Mesenchymal stem cell (in vitro differentiated cells and primary cell): Measurements from ENCODE around the gene TMEM61.

Experiments used
- DNase-seq: peaks from one replicate; pipeline ENCODE4 v3.0.0-alpha.2; 2013
- H2AFZ ChIP-seq: one replicate; pipeline ENCODE4 v1.6.1; 2013; ENCODE audit warnings: low read depth, mild to moderate bottlenecking, control low read depth, inconsistent platforms, low read length, moderate library complexity
- H2AK5ac ChIP-seq: 2 replicates; pipeline ENCODE4 v1.6.1; 2013; ENCODE audit warnings: low read length, moderate library complexity, mild to moderate bottlenecking, inconsistent platforms; ENCODE audit not compliant: severe bottlenecking
- H2BK120ac ChIP-seq: one replicate; pipeline ENCODE4 v1.6.1; 2013; ENCODE audit warnings: low read depth, mild to moderate bottlenecking, inconsistent platforms, low read length, moderate library complexity
- H2BK12ac ChIP-seq, 2 experiments: one replicate each; pipeline ENCODE4 v1.6.1; 2013; ENCODE audit warnings: inconsistent platforms in 2 of 2, low read length in 2 of 2, mild to moderate bottlenecking in 2 of 2, moderate library complexity in 2 of 2, control low read depth in 1 of 2
- H2BK15ac ChIP-seq: one replicate; pipeline ENCODE4 v1.6.1; 2013; ENCODE audit warnings: mild to moderate bottlenecking, low read depth, inconsistent platforms; ENCODE audit not compliant: poor library complexity, severe bottlenecking
- H2BK5ac ChIP-seq: 2 replicates; pipeline ENCODE4 v1.6.1; 2013; ENCODE audit warnings: low read depth, mild to moderate bottlenecking, low read length, control low read depth, inconsistent platforms; ENCODE audit not compliant: poor library complexity, severe bottlenecking
- H3K14ac ChIP-seq, 2 experiments: one replicate each; pipeline ENCODE4 v1.6.1; 2013; ENCODE audit warnings: inconsistent platforms in 2 of 2, low read length in 2 of 2, control low read depth in 1 of 2, mild to moderate bottlenecking in 1 of 2, moderate library complexity in 1 of 2
- H3K18ac ChIP-seq, 2 experiments: one replicate each; pipeline ENCODE4 v1.6.1; 2013; ENCODE audit warnings: inconsistent platforms in 2 of 2, low read length in 2 of 2, control low read depth in 1 of 2, low read depth in 1 of 2, mild to moderate bottlenecking in 1 of 2
- H3K23ac ChIP-seq, 2 experiments: one replicate each; pipeline ENCODE4 v1.6.1; 2013; ENCODE audit warnings: inconsistent platforms in 2 of 2, low read length in 2 of 2, mild to moderate bottlenecking in 2 of 2, moderate library complexity in 2 of 2, control low read depth in 1 of 2
- H3K27ac ChIP-seq: 2 replicates; pipeline ENCODE4 v1.5.1; 2013; ENCODE audit warnings: mild to moderate bottlenecking, moderate library complexity, low read length, control low read depth, inconsistent platforms; ENCODE audit not compliant: poor library complexity, severe bottlenecking
- H3K27me3 ChIP-seq, 2 experiments: 2 replicates each; pipeline versions ENCODE4 v1.6.1 to v1.7.0; 2013; ENCODE audit warnings: low read length in 2 of 2, mild to moderate bottlenecking in 2 of 2, moderate library complexity in 2 of 2, control low read depth in 1 of 2, inconsistent platforms in 1 of 2; ENCODE audit not compliant: control insufficient read depth in 1 of 2, insufficient read depth in 1 of 2
- H3K36me3 ChIP-seq, 2 experiments: 2 replicates each; pipeline versions ENCODE4 v1.6.1 to v1.7.0; 2013; ENCODE audit warnings: low read length in 2 of 2, control low read depth in 1 of 2, inconsistent platforms in 1 of 2, low read depth in 1 of 2, mild to moderate bottlenecking in 1 of 2; ENCODE audit not compliant: insufficient read depth in 2 of 2, control insufficient read depth in 1 of 2
- H3K4ac ChIP-seq, 2 experiments: one replicate each; pipeline ENCODE4 v1.6.1; 2013; ENCODE audit warnings: inconsistent platforms in 2 of 2, low read length in 2 of 2, mild to moderate bottlenecking in 2 of 2, moderate library complexity in 2 of 2, control low read depth in 1 of 2, low read depth in 1 of 2
- H3K4me1 ChIP-seq: 2 replicates; pipeline ENCODE4 v1.6.1; 2013; ENCODE audit warnings: low read depth, low read length, control low read depth; ENCODE audit not compliant: control insufficient read depth, insufficient read depth
- H3K4me2 ChIP-seq: 2 replicates; pipeline ENCODE4 v1.6.1; 2013; ENCODE audit warnings: low read length, mild to moderate bottlenecking, inconsistent platforms; ENCODE audit not compliant: poor library complexity, severe bottlenecking
- H3K4me3 ChIP-seq, 2 experiments: 2 replicates each; pipeline versions ENCODE4 v1.5.1 to v1.7.0; 2013; ENCODE audit warnings: low read length in 2 of 2, mild to moderate bottlenecking in 2 of 2, control low read depth in 1 of 2, low read depth in 1 of 2; ENCODE audit not compliant: insufficient read depth in 1 of 2
- H3K79me1 ChIP-seq: replicated peaks from 2 replicates; pipeline ENCODE4 v1.6.1; 2013; ENCODE audit warnings: mild to moderate bottlenecking, control low read depth, low read length, inconsistent platforms; ENCODE audit not compliant: poor library complexity, severe bottlenecking
- H3K9ac ChIP-seq: 2 replicates; pipeline ENCODE4 v1.7.0; 2013; ENCODE audit warnings: mild to moderate bottlenecking, low read length, moderate library complexity
- H3K9me3 ChIP-seq: 2 replicates; pipeline ENCODE4 v1.7.0; 2013; ENCODE audit warnings: mild to moderate bottlenecking, low read length; ENCODE audit not compliant: control insufficient read depth
- H4K8ac ChIP-seq: one replicate; pipeline ENCODE4 v1.6.1; 2013; ENCODE audit warnings: inconsistent platforms, mild to moderate bottlenecking, low read length, moderate library complexity
- H4K91ac ChIP-seq: one replicate; pipeline ENCODE4 v1.6.1; 2013; ENCODE audit warnings: mild to moderate bottlenecking, low read length, inconsistent platforms
- WGBS: methylation state at CpG from one replicate; pipeline ENCODE4 v1.1.7; 2013; ENCODE audit warnings: mixed read lengths; 5-methylcytosine and 5-hydroxymethylcytosine counted together

The TMEM61 gene

DNA sequence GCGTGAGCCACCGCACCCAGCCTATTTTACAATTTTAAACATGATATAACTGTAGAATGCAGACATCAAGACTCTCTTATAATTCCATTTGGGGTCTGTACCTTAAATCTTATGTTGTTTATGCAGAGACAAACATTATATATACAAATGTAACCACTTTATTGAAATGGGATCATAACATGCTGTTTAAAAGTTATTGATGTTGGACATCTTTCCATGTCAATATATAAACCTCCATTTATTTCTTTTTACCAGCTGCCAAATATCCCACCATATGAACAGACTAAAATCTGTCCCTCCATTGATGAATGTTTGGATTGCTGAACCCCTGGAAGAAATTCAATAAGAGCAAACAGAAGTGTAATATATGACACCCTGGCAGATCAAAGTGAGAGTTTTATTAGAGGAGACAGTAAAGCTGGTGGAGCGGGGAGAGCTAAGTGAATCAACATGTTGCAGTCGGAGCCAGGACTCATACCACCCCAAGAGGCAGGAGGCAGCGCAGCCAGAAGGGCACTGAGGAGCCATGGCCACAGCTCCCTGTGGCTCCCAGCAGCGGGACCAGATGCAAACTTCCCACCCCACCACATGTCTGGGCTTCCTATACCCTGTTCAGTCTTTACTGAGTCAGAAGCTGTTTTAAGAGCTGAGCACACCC lies 54.2 kb downstream of the TMEM61 start:
- H3K27me3 ChIP-seq, result peaks cover 35 to 73% of the 10 kb centered on the region in 2 experiments
- H3K9me3 ChIP-seq, result no peaks in the 10 kb centered on the region
- WGBS, result 88% methylated on average over 6 of the region's 6 CpGs
- H3K36me3 ChIP-seq, result no peaks in the 10 kb centered on the region
- peaks cover 6% of the 10 kb centered on the region for H3K4me1 ChIP-seq
- H3K4ac ChIP-seq, result no peak overlapping the region
- H3K4me3 ChIP-seq, result no peak overlapping the region
- H2BK12ac ChIP-seq, result no peak overlapping the region
- H2BK120ac ChIP-seq, result no peak overlapping the region
- no peak overlapping the region for H3K4me2 ChIP-seq
- no peak overlapping the region for H3K18ac ChIP-seq
- H2AK5ac ChIP-seq, result no peak overlapping the region
- H2BK15ac ChIP-seq, result no peak overlapping the region
- H4K8ac ChIP-seq, result no peak overlapping the region
- no peak overlapping the region for H4K91ac ChIP-seq
- no peak overlapping the region for H2AFZ ChIP-seq
- H3K79me1 ChIP-seq, result no peaks in the 10 kb centered on the region
- no peak overlapping the region for H3K23ac ChIP-seq
- no peak for DNase-seq
- no peak overlapping the region for H2BK5ac ChIP-seq
- H3K14ac ChIP-seq, result no peak overlapping the region
- no peak overlapping the region for H3K27ac ChIP-seq
- H3K9ac ChIP-seq, result no peak overlapping the region

DNA sequence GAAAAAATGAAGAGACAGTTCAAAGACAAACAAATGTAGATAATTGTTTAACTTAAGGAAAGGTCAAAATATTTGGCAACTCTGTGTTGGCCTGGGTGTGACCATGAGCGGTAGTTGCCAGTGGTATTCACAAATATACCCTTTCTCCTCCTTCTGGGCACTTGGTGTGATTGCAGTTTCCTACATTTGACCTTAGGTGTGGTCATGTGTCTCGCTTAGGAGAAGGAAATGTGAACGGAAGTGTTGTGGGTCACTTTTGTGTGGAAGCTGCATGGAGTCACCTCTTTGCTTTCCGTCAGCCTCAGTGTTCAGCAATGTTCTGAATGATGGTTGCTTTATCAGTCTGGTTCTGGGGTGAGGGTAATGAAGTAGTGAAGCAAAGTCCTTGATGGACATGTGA lies 55.5 kb downstream of the TMEM61 start:
- H3K18ac ChIP-seq, result no peak overlapping the region
- no peak overlapping the region for H3K27ac ChIP-seq
- no peak overlapping the region for H2AK5ac ChIP-seq
- H3K79me1 ChIP-seq, result no peaks in the 10 kb centered on the region
- WGBS, result 79% methylated on average over 4 of the region's 4 CpGs
- H4K8ac ChIP-seq, result no peak overlapping the region
- no peak overlapping the region for H4K91ac ChIP-seq
- peaks cover 12% of the 10 kb centered on the region for H3K4me1 ChIP-seq
- H3K9ac ChIP-seq, result no peak overlapping the region
- no peaks in the 10 kb centered on the region for H3K9me3 ChIP-seq
- H3K27me3 ChIP-seq, result peaks cover 48 to 86% of the 10 kb centered on the region in 2 experiments
- no peak overlapping the region for H2BK120ac ChIP-seq
- no peak for DNase-seq
- H3K4me3 ChIP-seq, result no peak overlapping the region
- no peaks in the 10 kb centered on the region for H3K36me3 ChIP-seq
- H3K4ac ChIP-seq, result no peak overlapping the region
- H2BK12ac ChIP-seq, result no peak overlapping the region
- H3K14ac ChIP-seq, result no peak overlapping the region
- no peak overlapping the region for H2BK15ac ChIP-seq
- no peak overlapping the region for H2BK5ac ChIP-seq
- no peak overlapping the region for H3K4me2 ChIP-seq
- no peak overlapping the region for H3K23ac ChIP-seq
- no peak overlapping the region for H2AFZ ChIP-seq

DNA sequence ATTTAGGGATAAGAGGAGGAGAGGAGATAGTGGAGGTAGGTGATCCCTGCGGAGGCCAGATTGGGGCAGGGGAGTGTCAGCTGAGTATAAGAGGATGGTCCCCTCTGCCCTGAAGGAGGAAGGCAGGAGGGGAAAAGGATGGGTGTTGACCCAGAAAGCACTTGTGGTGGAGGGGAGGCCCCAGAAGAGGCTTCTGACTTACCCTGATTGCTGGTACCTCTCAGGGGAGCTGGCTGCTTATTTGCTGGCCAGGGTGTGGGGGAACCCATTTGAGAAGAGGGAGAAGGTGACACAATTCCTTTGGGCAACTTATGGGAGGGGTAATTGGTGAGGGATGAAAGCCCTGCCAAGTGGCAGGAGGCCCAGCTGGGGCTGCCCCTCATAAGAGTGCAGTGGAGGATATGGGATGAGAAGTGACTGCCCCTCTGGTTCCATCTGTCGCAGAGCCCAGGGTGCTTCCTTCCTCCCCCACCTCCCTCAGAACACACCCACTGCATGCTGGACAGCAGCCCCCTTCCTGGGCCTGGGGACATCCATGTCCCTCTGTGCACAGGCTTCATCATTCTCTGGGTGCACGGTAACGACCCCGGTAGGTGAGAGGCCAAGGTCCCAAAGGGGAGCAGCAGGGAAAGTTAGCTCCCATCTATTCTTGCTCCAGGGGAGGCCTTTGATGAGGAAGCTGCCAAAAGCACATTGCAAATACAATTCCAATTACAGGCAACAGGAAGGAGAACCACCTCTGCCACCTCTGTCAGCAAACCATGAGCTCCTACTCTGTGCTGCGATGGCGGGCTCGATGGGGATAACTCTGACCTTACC lies 57.5 kb downstream of the TMEM61 start:
- Histone ChIP-seq H3K18ac (no peak overlapping the region), H2BK12ac (no peak overlapping the region), H3K9me3 (no peaks in the 10 kb centered on the region), H2AK5ac (no peak overlapping the region), H2BK5ac (no peak overlapping the region), H2BK15ac (no peak overlapping the region), H3K4me3 (no peak overlapping the region), H3K14ac (no peak overlapping the region), H3K27ac (no peak overlapping the region), H3K4ac (no peak overlapping the region), H3K23ac (peak overlapping the region in 1 of 2 experiments; percentile 23), H3K4me2 (no peak overlapping the region), H4K8ac (no peak overlapping the region), H3K27me3 (peaks cover 53 to 96% of the 10 kb centered on the region in 2 experiments), H3K36me3 (no peaks in the 10 kb centered on the region), H3K4me1 (peaks cover 12% of the 10 kb centered on the region), H4K91ac (no peak overlapping the region), H2AFZ (no peak overlapping the region), H2BK120ac (no peak overlapping the region), H3K79me1 (no peaks in the 10 kb centered on the region), H3K9ac (no peak overlapping the region)
- DNase-seq, result no peak
- WGBS, result 94% methylated on average over 8 of the region's 8 CpGs

DNA sequence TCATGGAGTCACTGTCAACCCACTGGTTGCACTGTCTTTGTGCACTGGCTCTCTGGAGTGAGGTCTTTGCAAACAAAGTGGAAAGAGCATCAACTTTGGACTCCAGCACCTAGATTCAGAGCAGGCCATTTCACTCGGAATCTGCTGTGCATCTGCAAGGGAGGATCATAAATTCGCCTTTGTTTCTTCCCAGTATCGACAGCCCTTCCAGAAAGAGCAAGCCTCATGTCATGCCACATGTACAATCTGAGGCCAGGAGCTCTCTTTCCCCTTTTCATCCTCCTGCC lies 58.1 kb downstream of the TMEM61 start:
- no peak overlapping the region for H3K14ac ChIP-seq
- H3K4me2 ChIP-seq, result no peak overlapping the region
- H3K4ac ChIP-seq, result no peak overlapping the region
- H3K9ac ChIP-seq, result no peak overlapping the region
- no peak overlapping the region for H2AFZ ChIP-seq
- no peaks in the 10 kb centered on the region for H3K36me3 ChIP-seq
- H3K27ac ChIP-seq, result no peak overlapping the region
- no peaks in the 10 kb centered on the region for H3K79me1 ChIP-seq
- H3K18ac ChIP-seq, result no peak overlapping the region
- H3K23ac ChIP-seq, result no peak overlapping the region
- H2BK120ac ChIP-seq, result no peak overlapping the region
- H2BK15ac ChIP-seq, result no peak overlapping the region
- no peaks in the 10 kb centered on the region for H3K9me3 ChIP-seq
- peaks cover 53 to 93% of the 10 kb centered on the region in 2 experiments for H3K27me3 ChIP-seq
- H2AK5ac ChIP-seq, result no peak overlapping the region
- no peak for DNase-seq
- peaks cover 12% of the 10 kb centered on the region for H3K4me1 ChIP-seq
- H2BK12ac ChIP-seq, result no peak overlapping the region
- H4K8ac ChIP-seq, result no peak overlapping the region
- no peak overlapping the region for H4K91ac ChIP-seq
- H3K4me3 ChIP-seq, result no peak overlapping the region
- no peak overlapping the region for H2BK5ac ChIP-seq
- 100% methylated on average over 3 of the region's 3 CpGs for WGBS
